Liver (tissue), 9 donors: Measurements from ENCODE around the gene MPPED2. TPM values are rescaled to one million over a fixed set of nuclear protein-coding genes. Genes with fewer than 3 reads are reported as not detected.

Source experiments
- DNase-seq: peaks from one replicate; pipeline ENCODE4 v3.0.0-alpha.2; 2017; ENCODE audit warnings: low spot score
- H3K27ac ChIP-seq, 2 donors: one replicate each; pipeline ENCODE4 v1.7.0; 2013; ENCODE audit warnings: inconsistent platforms in 2 of 2, low read length in 2 of 2, control low read depth in 1 of 2, low read depth in 1 of 2, mild to moderate bottlenecking in 1 of 2
- H3K27me3 ChIP-seq, 4 donors: one replicate each; pipeline versions ENCODE4 v1.6.1 to v1.7.0; 2013; ENCODE audit warnings: low read length in 3 of 4, inconsistent platforms in 1 of 4, mild to moderate bottlenecking in 1 of 4, moderate library complexity in 1 of 4; ENCODE audit not compliant: control insufficient read depth in 4 of 4, insufficient read depth in 4 of 4
- H3K36me3 ChIP-seq, 4 donors: one replicate each; pipeline versions ENCODE4 v1.6.1 to v1.7.0; 2013; ENCODE audit warnings: low read length in 3 of 4, mild to moderate bottlenecking in 3 of 4, low read depth in 1 of 4, moderate library complexity in 1 of 4; ENCODE audit not compliant: control insufficient read depth in 4 of 4, insufficient read depth in 3 of 4
- H3K4me1 ChIP-seq, 4 donors: one replicate each; pipeline versions ENCODE4 v1.6.1 to v1.7.0; 2013; ENCODE audit warnings: low read length in 3 of 4, mild to moderate bottlenecking in 3 of 4, moderate library complexity in 1 of 4; ENCODE audit not compliant: control insufficient read depth in 4 of 4, insufficient read depth in 4 of 4
- H3K4me3 ChIP-seq, 3 donors: one replicate each; pipeline versions ENCODE4 v1.6.1 to v1.7.0; 2013; ENCODE audit warnings: low read length in 3 of 3, control low read depth in 1 of 3, low read depth in 1 of 3, mild to moderate bottlenecking in 1 of 3
- H3K9ac ChIP-seq, 2 donors: one replicate each; pipeline ENCODE4 v1.7.0; 2013; ENCODE audit warnings: low read length in 2 of 2, mild to moderate bottlenecking in 2 of 2, moderate library complexity in 2 of 2, control low read depth in 1 of 2, low read depth in 1 of 2
- H3K9me3 ChIP-seq, 4 donors: one replicate each; pipeline versions ENCODE4 v1.6.1 to v1.7.0; 2013; ENCODE audit warnings: low read length in 3 of 4; ENCODE audit not compliant: control insufficient read depth in 4 of 4
- ATF3 ChIP-seq: IDR thresholded peaks from 2 replicates; pipeline ENCODE4 v1.6.1; 2016; ENCODE audit warnings: antibody characterized with exemption
- CTCF ChIP-seq: fragments of 150-350 bp; IDR thresholded peaks from 2 replicates; pipeline ENCODE4 v1.5.1; 2017; ENCODE audit warnings: improper control_type of control experiment, low read depth, low read length; ENCODE audit not compliant: missing input control
- FOXA1 ChIP-seq: IDR thresholded peaks from 2 replicates; pipeline ENCODE4 v1.6.1; 2016; ENCODE audit warnings: antibody characterized with exemption
- FOXA2 ChIP-seq: IDR thresholded peaks from 2 replicates; pipeline ENCODE4 v1.6.1; 2016; ENCODE audit warnings: antibody characterized with exemption
- GABPA ChIP-seq, 2 donors: IDR thresholded peaks in 1 of 2; conservative IDR thresholded peaks in 1 of 2; 2 replicates each; pipeline ENCODE4 v1.6.1; 2016; ENCODE audit warnings: antibody characterized with exemption in 2 of 2, mild to moderate bottlenecking in 1 of 2, moderate library complexity in 1 of 2
- HNF4A ChIP-seq, 2 donors: conservative IDR thresholded peaks; 2 replicates each; pipeline ENCODE4 v1.6.1; 2016; ENCODE audit warnings: antibody characterized with exemption in 2 of 2, mild to moderate bottlenecking in 2 of 2
- JUND ChIP-seq, 2 donors: IDR thresholded peaks; 2 replicates each; pipeline ENCODE4 v1.6.1; 2016; ENCODE audit warnings: antibody characterized with exemption in 2 of 2
- MAX ChIP-seq: IDR thresholded peaks from 2 replicates; pipeline ENCODE4 v1.6.1; 2016; ENCODE audit warnings: antibody characterized with exemption
- NR2F2 ChIP-seq: IDR thresholded peaks from 2 replicates; pipeline ENCODE4 v1.6.1; 2016; ENCODE audit warnings: antibody characterized with exemption
- RAD21 ChIP-seq, 2 donors: IDR thresholded peaks; 2 replicates each; pipeline ENCODE4 v1.6.1; 2016; ENCODE audit warnings: antibody characterized with exemption in 2 of 2, mild to moderate bottlenecking in 2 of 2
- REST ChIP-seq: IDR thresholded peaks from 2 replicates; pipeline ENCODE4 v1.6.1; 2016; ENCODE audit warnings: antibody characterized with exemption, mild to moderate bottlenecking
- RXRA ChIP-seq, 2 donors: IDR thresholded peaks; 2 replicates each; pipeline ENCODE4 v1.6.1; 2017 to 2018; ENCODE audit warnings: antibody characterized with exemption in 2 of 2, mild to moderate bottlenecking in 1 of 2
- SP1 ChIP-seq: IDR thresholded peaks from 2 replicates; pipeline ENCODE4 v1.6.1; 2018; ENCODE audit warnings: antibody characterized with exemption, mild to moderate bottlenecking
- TAF1 ChIP-seq: conservative IDR thresholded peaks from 2 replicates; pipeline ENCODE4 v1.6.1; 2016; ENCODE audit warnings: antibody characterized with exemption, mild to moderate bottlenecking
- YY1 ChIP-seq: IDR thresholded peaks from 2 replicates; pipeline ENCODE4 v1.6.1; 2016; ENCODE audit warnings: antibody characterized with exemption, mild to moderate bottlenecking
- ZBTB33 ChIP-seq: IDR thresholded peaks from 2 replicates; pipeline ENCODE4 v1.6.1; 2016; ENCODE audit warnings: antibody characterized with exemption
- WGBS: extraction: QIAGEN DNeasy Blood & Tissue Kit; methylation state at CpG from one replicate; pipeline ENCODE4 v1.1.7; 2013; 5-methylcytosine and 5-hydroxymethylcytosine counted together
- polyA plus RNA-seq, 2 donors: library from polyadenylated mRNA; stranded (reverse) in 1 of 2; unstranded in 1 of 2; fragments of 200-250 nt in 1 of 2; fragments of >200 nt in 1 of 2; fragmentation: Nextera tagmentation in 1 of 2; extraction: Ambion mirVana in 1 of 2; gene quantifications; one replicate each; pipeline versions ENCODE4 v1.2.1 to v1.2.3, GENCODE V29; 2013 to 2015
- total RNA-seq, 2 donors: library from RNA; depleted of rRNA; stranded (reverse); fragments of >200 nt; gene quantifications; one replicate each; pipeline ENCODE4 v1.2.3, GENCODE V29; 2014
- donor health status: healthy.
- donor health status: healthy.
- donor health status: healthy.
- donor health status: healthy.
- donor health status: healthy.

Gene MPPED2
- total and polyA plus RNA-seq, 4 donors = 0.22 to 1.6 (median 0.47) TPM

GRCh38 chr11:30420233-30420787 lies 165.8 kb downstream of the MPPED2 start:
- Histone ChIP-seq H3K27me3 (no peaks in the 10 kb centered on the region), H3K27ac (no peak overlapping the region), H3K4me1 (peaks cover 0 to 9% (median 2%) of the 10 kb centered on the region in 4 donors), H3K9ac (no peak overlapping the region), H3K9me3 (no peaks in the 10 kb centered on the region), H3K4me3 (no peak overlapping the region), H3K36me3 (no peaks in the 10 kb centered on the region)
- WGBS = 80% methylated on average over 5 of the region's 5 CpGs
- TF ChIP-seq RAD21 (IDR thresholded peaks at IDR 0.05) = no peak
- TF ChIP-seq JUND (IDR thresholded peaks at IDR 0.05) = no peak
- no peak for TF ChIP-seq ATF3
- no peak for TF ChIP-seq GABPA (IDR thresholded peaks at IDR 0.05 in 1 of 2, conservative IDR thresholded peaks at IDR 0.05 in 1 of 2)
- no peak for TF ChIP-seq MAX
- no peak for TF ChIP-seq YY1
- TF ChIP-seq FOXA2 = no peak
- TF ChIP-seq NR2F2 = no peak
- no peak for TF ChIP-seq HNF4A (conservative IDR thresholded peaks at IDR 0.05)
- no peak for TF ChIP-seq FOXA1
- DNase-seq = no peak

- TF ChIP-seq SP1 (no peak), RXRA (IDR thresholded peaks at IDR 0.05) (no peak), MAX (no peak), NR2F2 (no peak), ATF3 (no peak), YY1 (no peak), TAF1 (no peak), CTCF (no peak), HNF4A (conservative IDR thresholded peaks at IDR 0.05) (no peak), REST (no peak), ZBTB33 (no peak), RAD21 (IDR thresholded peaks at IDR 0.05) (no peak)
- H3K9ac ChIP-seq = no peak overlapping the region
Observed at GRCh38 chr11:30414806-30415205, 171.3 kb downstream of the MPPED2 start.

More at GRCh38 chr11:30414806-30415205, 171.3 kb downstream of the MPPED2 start:
- Histone ChIP-seq H3K4me3 (no peak overlapping the region), H3K4me1 (no peaks in the 10 kb centered on the region), H3K27me3 (no peaks in the 10 kb centered on the region), H3K27ac (no peak overlapping the region), H3K36me3 (no peaks in the 10 kb centered on the region), H3K9me3 (no peaks in the 10 kb centered on the region)
- 96% methylated on average over 6 of the region's 6 CpGs for WGBS
- DNase-seq = no peak
